ENCODE data around the gene MOK.
A peak's percentile ranks its signal among the peaks of the same experiment; 100 is the strongest.

The MOK gene

DNA sequence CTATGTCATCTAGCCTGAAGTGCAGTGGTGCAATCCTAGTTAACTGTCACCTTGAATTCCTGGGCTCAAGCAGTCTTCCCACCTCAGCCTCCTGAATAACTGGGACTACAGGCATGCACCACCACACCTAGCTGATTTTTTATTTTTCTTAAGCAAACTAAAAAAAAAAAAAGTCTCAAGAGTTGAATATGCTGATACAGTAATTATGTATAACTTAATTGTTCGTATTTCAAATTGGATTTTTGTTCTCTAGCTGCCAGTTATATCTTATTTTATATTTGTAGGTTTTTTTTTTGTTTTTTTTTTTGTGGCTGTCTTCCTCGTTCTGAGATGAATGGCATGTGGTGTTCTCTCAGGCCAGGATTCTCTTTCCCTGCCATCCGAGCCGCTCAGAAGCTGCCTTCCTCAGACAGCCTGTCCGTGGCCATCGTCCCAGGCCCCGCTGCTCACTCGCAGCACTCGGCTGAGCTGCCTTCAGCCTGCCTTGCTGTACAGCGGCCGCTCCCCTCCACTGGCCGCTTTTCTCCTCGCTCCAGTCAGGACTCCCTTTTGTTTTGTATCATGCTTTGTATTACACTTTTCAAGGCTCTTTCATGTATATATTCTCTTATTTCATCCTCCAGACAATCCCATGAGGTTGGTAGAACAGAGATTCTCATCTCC is 112.0 kb downstream of the MOK start:
- DNase-seq (ENCODE audit: low read depth), result no peak
- TF ChIP-seq, protein P1, sequence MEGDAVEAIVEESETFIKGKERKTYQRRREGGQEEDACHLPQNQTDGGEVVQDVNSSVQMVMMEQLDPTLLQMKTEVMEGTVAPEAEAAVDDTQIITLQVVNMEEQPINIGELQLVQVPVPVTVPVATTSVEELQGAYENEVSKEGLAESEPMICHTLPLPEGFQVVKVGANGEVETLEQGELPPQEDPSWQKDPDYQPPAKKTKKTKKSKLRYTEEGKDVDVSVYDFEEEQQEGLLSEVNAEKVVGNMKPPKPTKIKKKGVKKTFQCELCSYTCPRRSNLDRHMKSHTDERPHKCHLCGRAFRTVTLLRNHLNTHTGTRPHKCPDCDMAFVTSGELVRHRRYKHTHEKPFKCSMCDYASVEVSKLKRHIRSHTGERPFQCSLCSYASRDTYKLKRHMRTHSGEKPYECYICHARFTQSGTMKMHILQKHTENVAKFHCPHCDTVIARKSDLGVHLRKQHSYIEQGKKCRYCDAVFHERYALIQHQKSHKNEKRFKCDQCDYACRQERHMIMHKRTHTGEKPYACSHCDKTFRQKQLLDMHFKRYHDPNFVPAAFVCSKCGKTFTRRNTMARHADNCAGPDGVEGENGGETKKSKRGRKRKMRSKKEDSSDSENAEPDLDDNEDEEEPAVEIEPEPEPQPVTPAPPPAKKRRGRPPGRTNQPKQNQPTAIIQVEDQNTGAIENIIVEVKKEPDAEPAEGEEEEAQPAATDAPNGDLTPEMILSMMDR (IDR thresholded peaks at IDR 0.05; ENCODE audit: low read length, missing control alignments), result no peak
- H3K4me3 ChIP-seq (replicated peaks; ENCODE audit: low read depth, low read length), result no peak overlapping the region

DNA sequence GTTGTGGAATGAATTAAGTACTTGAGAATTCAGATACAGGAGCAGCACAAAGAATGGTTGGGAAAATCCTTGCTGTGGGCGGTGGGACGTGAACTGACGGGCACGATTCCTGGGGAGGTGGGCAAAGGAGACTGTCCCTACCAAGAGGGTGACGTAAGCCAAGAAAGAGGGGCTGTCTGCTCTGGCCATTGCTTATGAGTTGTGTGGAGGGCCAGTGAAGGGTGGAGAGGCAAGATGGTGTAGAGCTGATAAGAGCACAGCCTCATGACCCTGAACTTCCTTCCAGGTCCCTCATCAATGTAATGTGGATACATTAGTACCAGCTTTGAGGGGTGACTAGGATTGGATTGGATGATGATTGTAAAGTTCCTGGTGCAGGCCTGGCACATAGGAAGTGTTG is 115.1 kb downstream of the MOK start:
- DNase-seq (ENCODE audit: low read depth), result no peak
- H3K4me3 ChIP-seq (replicated peaks; ENCODE audit: low read depth, low read length), result no peak overlapping the region
- TF ChIP-seq, protein P1 (IDR thresholded peaks at IDR 0.05; ENCODE audit: low read length, missing control alignments), result no peak

DNA sequence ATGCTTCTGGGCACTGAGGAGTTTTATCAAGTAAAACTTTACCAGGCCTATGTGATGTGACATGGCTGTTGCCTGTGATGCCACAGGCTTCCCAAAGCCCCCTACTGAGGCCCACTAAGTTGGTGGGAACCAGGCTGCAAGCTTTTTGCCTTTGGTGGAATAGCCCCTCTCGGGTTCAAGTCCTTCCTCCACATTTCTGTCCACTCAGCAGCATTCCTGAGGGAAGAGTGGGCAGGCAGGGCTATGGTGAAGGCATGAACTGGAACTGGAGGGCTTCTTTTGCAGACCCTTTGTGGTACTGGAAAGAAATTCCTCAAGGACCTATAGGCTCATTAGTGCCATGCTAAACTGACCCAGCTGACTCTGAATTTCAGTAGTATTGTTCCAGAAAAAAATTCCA is 116.8 kb downstream of the MOK start:
- DNase-seq (ENCODE audit: low read depth), result no peak
- H3K4me3 ChIP-seq (replicated peaks; ENCODE audit: low read depth, low read length), result no peak overlapping the region
- TF ChIP-seq, protein P1 (IDR thresholded peaks at IDR 0.05; ENCODE audit: low read length, missing control alignments), result no peak

DNA sequence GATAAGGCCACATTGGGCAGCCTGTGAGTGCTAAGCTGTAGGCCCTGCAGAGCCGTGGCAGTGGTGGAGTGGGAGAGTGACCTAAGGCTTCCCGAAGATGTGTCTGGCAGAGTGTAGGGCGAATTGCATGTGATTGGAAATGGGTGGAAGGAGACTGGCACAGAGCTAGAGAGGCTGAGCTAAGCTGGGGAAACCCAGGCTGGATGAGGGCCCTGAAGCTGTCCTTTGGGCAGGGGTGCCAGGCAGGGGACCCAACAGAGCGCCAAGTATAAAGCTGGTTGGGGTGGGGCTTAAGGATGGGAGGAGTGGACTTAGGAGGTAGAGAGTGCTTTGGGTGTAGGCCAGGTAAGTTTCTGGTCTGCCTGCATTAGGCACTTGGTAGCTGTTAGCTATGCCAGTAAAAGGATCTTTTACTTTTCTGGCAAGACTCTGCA is 117.4 kb downstream of the MOK start:
- no peak overlapping the region for H3K4me3 ChIP-seq (replicated peaks; ENCODE audit: low read depth, low read length)
- TF ChIP-seq, protein P1 (IDR thresholded peaks at IDR 0.05; ENCODE audit: low read length, missing control alignments), result no peak
- no peak for DNase-seq (ENCODE audit: low read depth)

DNA sequence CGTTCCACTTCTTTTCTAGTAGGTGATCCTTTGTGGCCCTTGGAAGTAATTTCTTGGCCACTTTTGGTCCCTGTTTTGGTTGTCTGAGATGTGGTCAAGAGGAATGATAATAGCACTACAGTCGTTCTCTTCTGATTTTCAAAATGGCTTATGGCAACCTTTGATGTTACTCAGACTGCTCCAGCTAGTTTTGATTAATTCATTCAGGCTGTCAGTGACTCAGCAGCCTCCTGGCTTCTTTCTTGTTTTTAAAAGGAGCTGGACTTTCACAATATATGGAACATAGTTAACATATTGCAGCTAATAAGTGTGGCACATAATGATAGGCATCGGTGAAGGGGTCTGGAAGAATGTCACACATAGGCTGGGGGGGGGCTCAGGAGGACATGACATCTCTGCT is 117.9 kb downstream of the MOK start:
- H3K4me3 ChIP-seq (replicated peaks; ENCODE audit: low read depth, low read length), result no peak overlapping the region

DNA sequence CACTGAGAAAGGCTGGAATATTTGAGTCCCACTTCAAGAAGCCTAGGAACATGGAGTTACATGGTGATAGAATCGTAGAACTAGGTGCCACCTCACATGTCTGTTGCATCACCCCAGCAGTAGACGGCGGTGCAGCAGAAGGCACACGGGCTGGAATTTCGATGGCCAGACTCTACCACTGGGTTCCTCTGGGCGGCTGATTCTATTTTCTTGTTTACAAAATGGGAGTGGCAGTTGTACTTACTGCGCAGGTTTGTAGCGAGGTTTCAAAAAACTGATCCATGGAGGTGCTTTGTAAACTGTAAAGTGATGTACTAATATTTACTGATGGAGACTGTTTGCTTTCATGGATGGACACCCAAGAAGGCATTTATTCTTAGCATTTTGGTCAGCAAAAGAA is 119.6 kb downstream of the MOK start:
- TF ChIP-seq, protein P1 (IDR thresholded peaks at IDR 0.05; ENCODE audit: low read length, missing control alignments), result no peak
- no peak overlapping the region for H3K4me3 ChIP-seq (replicated peaks; ENCODE audit: low read depth, low read length)
- DNase-seq (ENCODE audit: low read depth), result no peak

More for the DNA sequence above, 117.9 kb downstream of the MOK start:
- TF ChIP-seq, protein P1 (IDR thresholded peaks at IDR 0.05; ENCODE audit: low read length, missing control alignments), result no peak
- peak; percentile 80 for DNase-seq (ENCODE audit: low read depth)

Measured in fibroblast of pulmonary artery (primary cell).